Adrenal gland (tissue), 12 donors: ENCODE measurements around the gene LMAN1L. TPM values are rescaled to one million over a fixed set of nuclear protein-coding genes. Genes with fewer than 3 reads are reported as not detected.

Experiments used
- DNase-seq, 7 donors: peaks; one replicate each; pipeline ENCODE4 v3.0.0-alpha.2; 2019 to 2020
- H3K27ac ChIP-seq, 5 donors: fragments of 200-600 bp; sonication (generic) in 4 of 5; 1 replicate in 3 of 5; 2 replicates in 2 of 5; pipeline versions ENCODE4 v1.5.1 to v1.8.0; 2016 to 2020; ENCODE audit warnings: mild to moderate bottlenecking in 1 of 5
- H3K27me3 ChIP-seq: fragments of 200-600 bp; 2 replicates; pipeline ENCODE4 v1.8.0; 2021
- H3K36me3 ChIP-seq, 2 donors: fragments of 200-600 bp; replicated peaks in 1 of 2; 1 replicate in 1 of 2; 2 replicates in 1 of 2; pipeline versions ENCODE4 v1.5.1 to v1.8.0; 2018 to 2022
- H3K4me1 ChIP-seq, 2 donors: fragments of 200-600 bp; replicated peaks in 1 of 2; 1 replicate in 1 of 2; 2 replicates in 1 of 2; pipeline versions ENCODE4 v1.5.1 to v1.8.0; 2018 to 2021
- H3K4me3 ChIP-seq, 4 donors: fragments of 200-600 bp; sonication (generic) in 3 of 4; one replicate each; pipeline ENCODE4 v1.5.1; 2016 to 2018
- H3K9me3 ChIP-seq, 3 donors: fragments of 200-600 bp; sonication (generic) in 1 of 3; replicated peaks in 1 of 3; 1 replicate in 2 of 3; 2 replicates in 1 of 3; pipeline versions ENCODE4 v1.5.1 to v1.8.0; 2016 to 2021
- CTCF ChIP-seq, 6 experiments: fragments of 450-650 bp in 4 of 6; fragments of 200-600 bp in 2 of 6; sonication (generic) in 1 of 6; IDR thresholded peaks; 1 replicate in 5 of 6; 2 replicates in 1 of 6; pipeline versions ENCODE4 v1.5.1 to v1.8.0; 2016 to 2021; ENCODE audit warnings: antibody characterized with exemption in 6 of 6, mild to moderate bottlenecking in 2 of 6, moderate library complexity in 1 of 6
- POLR2A ChIP-seq, 2 donors: fragments of 450-650 bp; IDR thresholded peaks; one replicate each; pipeline ENCODE4 v1.6.1; 2017; ENCODE audit warnings: antibody characterized with exemption in 2 of 2, mild to moderate bottlenecking in 2 of 2, moderate library complexity in 1 of 2
- WGBS, 4 donors: extraction: QIAGEN DNeasy Blood & Tissue Kit in 2 of 4; methylation state at CpG; one replicate each; pipeline versions ENCODE4 v1.1.5 to v1.1.7; 2013 to 2017; 5-methylcytosine and 5-hydroxymethylcytosine counted together
- intact Hi-C, 2 donors: fragments of 100-400 bp; cut with DNase I; formaldehyde crosslinking; loops; one replicate each; pipeline versions ENCODE4 v1.14.1 to v1.15.0; 2022 to 2023
- polyA plus RNA-seq, 3 donors: library from polyadenylated mRNA; stranded (reverse); fragments of 200-250 nt in 2 of 3; fragments of 350-450 nt in 1 of 3; fragmentation: Illumina TruSeq in 1 of 3; extraction: RNeasy Lipid Tissue Mini Kit (QIAGEN cat#74804) in 1 of 3; gene quantifications; one replicate each; pipeline ENCODE4 v1.2.3, GENCODE V29; 2013 to 2014
- total RNA-seq, 9 donors: library from RNA; depleted of rRNA in 4 of 9; stranded (reverse); fragments of >200 nt in 4 of 9; fragments of 120-200 nt in 1 of 9; fragmentation: NEBNext Ultra II Directional in 1 of 9; extraction: Animal tissue kit (Norgen Biotek cat#: 25700) in 1 of 9; gene quantifications; one replicate each; pipeline versions ENCODE4 v1.1.0 to v1.2.4, GENCODE V29; 2013 to 2023
- donor health status: healthy with polysubstance abuse.
- donor health status: Bipolar disorder and iron deficiency.
- donor health status: DM: yes; HTN: yes; CAD: no.
- donor health status: DM: no; HTN: no; CAD: no.
- donor health status: DM: no; HTN: no; CAD: no.
- donor health status: DM: yes; HTN: yes; CAD: no.

LMAN1L gene
- total and polyA plus RNA-seq, 12 donors: 0.28 to 12.5 (median 5.1) TPM; not detected in 1

DNA sequence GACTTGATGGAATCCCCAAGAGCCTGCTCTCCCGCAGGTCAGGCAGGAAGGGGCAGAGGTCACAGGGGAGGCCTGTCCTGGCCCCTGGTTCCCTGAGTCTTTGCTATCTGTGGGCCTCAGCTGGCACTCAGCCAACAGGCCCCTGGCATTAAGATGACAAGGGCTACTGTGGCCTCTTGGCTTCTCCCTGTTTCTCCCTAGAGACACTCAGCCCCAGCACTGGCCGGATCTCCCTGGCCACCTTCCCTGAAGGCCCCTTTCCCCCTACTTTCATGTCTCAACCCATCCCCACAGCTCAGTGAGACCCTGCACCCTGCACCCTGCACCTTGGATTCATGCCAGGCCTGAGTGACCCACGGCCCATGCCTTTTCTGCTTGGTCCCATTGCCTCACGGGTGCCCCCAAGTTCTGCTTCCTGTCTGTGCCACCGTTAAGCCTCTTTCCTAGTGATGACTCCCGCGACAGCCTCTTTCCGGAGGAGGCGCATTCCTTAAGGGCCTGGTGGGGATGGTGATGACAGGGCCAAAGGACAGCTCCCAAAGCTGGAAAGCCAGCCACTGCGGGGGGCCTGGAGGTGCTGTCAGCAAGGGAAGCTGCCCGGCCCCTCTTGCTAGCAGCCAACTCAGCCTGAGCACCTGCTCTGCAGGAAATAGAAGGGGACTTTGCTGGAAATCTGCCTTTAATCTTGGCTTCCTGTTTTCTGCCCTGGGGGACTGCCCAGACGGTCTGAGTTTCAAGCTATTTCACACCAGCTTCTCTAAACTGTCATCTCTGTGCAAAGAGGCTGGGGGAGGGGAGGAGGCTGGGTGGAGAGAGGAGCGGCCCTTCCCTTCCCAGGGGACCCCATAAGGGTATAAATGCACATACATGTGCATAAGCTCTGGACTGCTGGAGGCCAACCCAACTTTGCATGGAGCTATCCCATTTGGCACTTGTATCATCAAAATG is 35.5 kb upstream of the LMAN1L start:
- H3K4me3 ChIP-seq: no peak overlapping the region
- 50 to 63% (median 53%) methylated on average over 5 to 13 of the region's 13 CpGs for WGBS, 4 donors
- DNase-seq: no peak
- no peaks in the 10 kb centered on the region for H3K36me3 ChIP-seq
- no peaks in the 10 kb centered on the region for H3K27me3 ChIP-seq
- intact Hi-C loops: loop anchor here in 1 of 2 donors (5.0 kb wide), 1 partner anchor 60 kb away; no protein-coding TSS in a partner anchor
- H3K9me3 ChIP-seq: no peaks in the 10 kb centered on the region
- H3K4me1 ChIP-seq: peaks cover 6 to 26% of the 10 kb centered on the region in 2 donors
- H3K27ac ChIP-seq: peak overlapping the region in 3 of 5 donors; percentile 5 to 64 (median 23)
- TF ChIP-seq CTCF (IDR thresholded peaks at IDR 0.05) (no peak), POLR2A (IDR thresholded peaks at IDR 0.05) (no peak)

GRCh38 chr15:74777769-74778598 is 34.7 kb upstream of the LMAN1L start:
- intact Hi-C loops: loop anchor here in 1 of 2 donors (5.0 kb wide), 1 partner anchor 59 kb away; no protein-coding TSS in a partner anchor
- no peak overlapping the region for H3K4me3 ChIP-seq

GRCh38 chr15:74778599-74778970 is 34.0 kb upstream of the LMAN1L start:
- Histone ChIP-seq H3K27me3 (no peaks in the 10 kb centered on the region), H3K4me1 (peaks cover 17 to 37% of the 10 kb centered on the region in 2 donors), H3K27ac (no peak overlapping the region), H3K9me3 (no peaks in the 10 kb centered on the region), H3K36me3 (no peaks in the 10 kb centered on the region), H3K4me3 (no peak overlapping the region)
- no peak for DNase-seq
- WGBS, 4 donors: 91 to 98% (median 93%) methylated on average over 5 of the region's 5 CpGs
- intact Hi-C loops: loop anchor here in 1 of 2 donors (5.0 kb wide), 1 partner anchor 59 kb away; no protein-coding TSS in a partner anchor
- no peak for TF ChIP-seq POLR2A (IDR thresholded peaks at IDR 0.05)
- no peak for TF ChIP-seq CTCF (IDR thresholded peaks at IDR 0.05)

More at GRCh38 chr15:74777769-74778598, 34.7 kb upstream of the LMAN1L start:
- peak overlapping the region in 3 of 5 donors; percentile 3 to 64 (median 23) for H3K27ac ChIP-seq
- H3K9me3 ChIP-seq: no peaks in the 10 kb centered on the region
- H3K4me1 ChIP-seq: peaks cover 12 to 31% of the 10 kb centered on the region in 2 donors
- 77 to 88% (median 84%) methylated on average over 6 of the region's 6 CpGs for WGBS, 4 donors
- DNase-seq: no peak
- no peaks in the 10 kb centered on the region for H3K36me3 ChIP-seq
- H3K27me3 ChIP-seq: no peaks in the 10 kb centered on the region
- TF ChIP-seq POLR2A (IDR thresholded peaks at IDR 0.05) (no peak), CTCF (IDR thresholded peaks at IDR 0.05) (no peak)
